Measurements from ENCODE around the gene FOXI1.
"Not testable (repeated sequence)": the region's sequence is repeated elsewhere in the genome, so short reads cannot be mapped to it uniquely, and the experiment has no call there.

FOXI1 gene

DNA sequence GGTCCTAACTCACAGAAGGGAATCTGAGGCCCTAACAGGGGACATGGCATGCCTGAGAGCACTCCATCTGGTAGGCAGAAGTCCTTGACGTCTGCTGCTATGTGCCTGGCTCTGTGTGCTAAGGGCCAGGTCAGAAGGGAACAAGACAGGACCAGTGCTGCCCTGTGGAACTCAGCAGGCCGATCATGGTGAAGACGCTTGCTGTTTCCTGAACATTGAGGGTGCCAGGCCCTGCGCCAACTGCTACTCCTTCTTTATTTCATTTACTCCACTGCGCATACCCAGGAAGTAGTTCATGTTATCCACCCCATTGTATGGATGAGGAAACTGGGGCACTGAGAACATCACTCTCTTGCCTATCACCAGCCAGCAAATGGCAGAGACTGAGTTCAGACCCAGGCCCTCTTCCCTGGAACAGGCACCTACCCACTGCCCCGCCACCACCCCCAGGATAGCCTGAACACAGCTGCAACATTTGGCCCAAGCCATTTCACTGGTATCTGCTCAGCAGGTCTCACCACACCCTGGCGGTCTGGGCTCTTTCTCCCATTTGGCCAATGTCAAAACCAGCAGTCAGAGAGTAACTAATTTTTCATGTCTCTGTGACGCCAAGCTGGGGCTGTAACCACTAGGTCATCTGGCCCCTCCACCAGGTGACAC is 24.8 kb upstream of the FOXI1 start:
- H3K36me3 ChIP-seq (replicated peaks), result no peaks in the 10 kb centered on the region
- in situ Hi-C loops (cut with HindIII; ENCODE audit: low pct_ligation_motif_present, low sequenced_read_pairs), result no loop called here
- TF ChIP-seq, protein P1, sequence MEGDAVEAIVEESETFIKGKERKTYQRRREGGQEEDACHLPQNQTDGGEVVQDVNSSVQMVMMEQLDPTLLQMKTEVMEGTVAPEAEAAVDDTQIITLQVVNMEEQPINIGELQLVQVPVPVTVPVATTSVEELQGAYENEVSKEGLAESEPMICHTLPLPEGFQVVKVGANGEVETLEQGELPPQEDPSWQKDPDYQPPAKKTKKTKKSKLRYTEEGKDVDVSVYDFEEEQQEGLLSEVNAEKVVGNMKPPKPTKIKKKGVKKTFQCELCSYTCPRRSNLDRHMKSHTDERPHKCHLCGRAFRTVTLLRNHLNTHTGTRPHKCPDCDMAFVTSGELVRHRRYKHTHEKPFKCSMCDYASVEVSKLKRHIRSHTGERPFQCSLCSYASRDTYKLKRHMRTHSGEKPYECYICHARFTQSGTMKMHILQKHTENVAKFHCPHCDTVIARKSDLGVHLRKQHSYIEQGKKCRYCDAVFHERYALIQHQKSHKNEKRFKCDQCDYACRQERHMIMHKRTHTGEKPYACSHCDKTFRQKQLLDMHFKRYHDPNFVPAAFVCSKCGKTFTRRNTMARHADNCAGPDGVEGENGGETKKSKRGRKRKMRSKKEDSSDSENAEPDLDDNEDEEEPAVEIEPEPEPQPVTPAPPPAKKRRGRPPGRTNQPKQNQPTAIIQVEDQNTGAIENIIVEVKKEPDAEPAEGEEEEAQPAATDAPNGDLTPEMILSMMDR (IDR thresholded peaks at IDR 0.05; ENCODE audit: low read depth, low read length, missing control alignments), result no peak
- DNase-seq, result no peak
- H3K4me3 ChIP-seq (ENCODE audit: low read depth, low read length), result no peak overlapping the region
- no peaks in the 10 kb centered on the region for H3K27me3 ChIP-seq (replicated peaks)
- no peak overlapping the region for H3K27ac ChIP-seq

DNA sequence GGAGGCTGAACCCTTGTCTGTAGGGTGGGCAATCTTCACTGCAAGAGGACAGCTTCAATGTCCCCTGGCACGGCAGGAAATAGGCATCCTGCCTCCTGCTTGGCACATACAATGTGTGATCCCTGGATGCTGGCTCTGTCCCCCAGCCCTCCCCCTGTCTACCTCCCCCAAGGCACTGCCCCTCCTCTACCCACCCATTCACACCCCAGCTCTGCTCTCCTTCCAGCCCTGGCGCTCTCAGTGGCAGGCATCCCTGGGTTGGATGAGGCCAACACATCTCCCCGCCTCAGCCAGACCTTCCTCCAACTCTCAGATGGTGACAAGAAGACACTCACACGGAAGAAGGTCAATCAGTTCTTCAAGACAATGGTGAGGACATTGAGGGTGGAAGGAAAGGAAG is 24.1 kb upstream of the FOXI1 start:
- DNase-seq, result no peak
- TF ChIP-seq, protein P1 (IDR thresholded peaks at IDR 0.05; ENCODE audit: low read depth, low read length, missing control alignments), result no peak
- Histone ChIP-seq H3K27ac (no peak overlapping the region), H3K4me3 (ENCODE audit: low read depth, low read length) (no peak overlapping the region), H3K36me3 (replicated peaks) (no peaks in the 10 kb centered on the region), H3K27me3 (replicated peaks) (no peaks in the 10 kb centered on the region)
- in situ Hi-C loops (cut with HindIII; ENCODE audit: low pct_ligation_motif_present, low sequenced_read_pairs), result no loop called here

DNA sequence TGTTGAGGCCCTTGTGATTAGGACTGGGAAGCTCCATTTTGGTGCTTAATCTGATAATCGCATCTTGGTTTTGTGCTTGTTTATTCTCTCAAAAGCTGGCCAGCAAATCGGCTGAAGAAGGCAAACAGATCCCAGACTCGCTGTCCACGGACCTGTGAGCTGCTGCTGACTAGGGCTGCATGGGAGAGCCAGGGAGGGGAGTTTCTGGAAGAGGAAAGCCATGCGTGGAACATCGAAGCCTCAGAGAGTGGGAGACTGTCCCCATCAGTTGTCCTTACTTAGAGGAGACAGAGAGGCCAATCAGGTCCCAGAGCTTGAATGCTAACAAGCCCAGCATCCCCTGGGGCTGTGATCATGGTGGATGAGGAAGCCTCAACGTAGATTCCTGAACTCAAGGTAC is 23.0 kb upstream of the FOXI1 start:
- no peak for DNase-seq
- no peak overlapping the region for H3K4me3 ChIP-seq (ENCODE audit: low read depth, low read length)
- no peak overlapping the region for H3K27ac ChIP-seq
- TF ChIP-seq, protein P1 (IDR thresholded peaks at IDR 0.05; ENCODE audit: low read depth, low read length, missing control alignments), result no peak
- H3K36me3 ChIP-seq (replicated peaks), result no peaks in the 10 kb centered on the region
- H3K27me3 ChIP-seq (replicated peaks), result no peaks in the 10 kb centered on the region
- in situ Hi-C loops (cut with HindIII; ENCODE audit: low pct_ligation_motif_present, low sequenced_read_pairs), result no loop called here

DNA sequence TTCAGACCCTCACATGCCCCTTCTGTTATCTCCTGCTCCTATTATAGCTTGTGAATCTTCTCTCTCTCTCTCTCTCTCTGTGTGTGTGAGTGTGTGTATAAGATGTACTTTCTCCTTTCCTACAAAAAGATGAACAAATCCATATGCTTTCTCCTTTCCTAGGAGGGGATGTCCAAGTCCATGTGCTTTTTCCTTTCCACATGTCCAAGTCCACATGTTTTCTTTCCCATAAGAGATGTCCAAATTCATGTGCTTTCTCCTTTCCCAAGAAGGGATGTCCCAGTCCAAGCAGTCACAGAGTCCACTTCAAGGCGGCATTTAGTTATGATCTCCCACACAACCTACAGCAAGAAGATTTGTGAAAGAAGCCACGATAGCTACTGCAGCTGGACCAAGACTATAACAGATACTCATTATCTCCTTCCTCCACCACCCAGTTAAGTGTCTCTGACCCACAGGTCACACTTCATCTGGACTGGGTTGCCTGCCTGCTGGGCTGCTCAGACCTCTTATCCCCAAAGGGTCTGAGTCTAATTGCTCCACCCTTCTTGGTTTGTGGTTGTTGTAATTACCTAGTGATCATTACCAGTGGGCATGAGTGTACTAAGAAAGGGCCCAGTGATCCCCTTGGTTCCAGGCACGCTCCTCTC is 18.4 kb upstream of the FOXI1 start:
- Histone ChIP-seq H3K4me3 (ENCODE audit: low read depth, low read length) (no peak overlapping the region), H3K27ac (no peak overlapping the region), H3K27me3 (replicated peaks) (no peaks in the 10 kb centered on the region), H3K36me3 (replicated peaks) (no peaks in the 10 kb centered on the region)
- in situ Hi-C loops (cut with HindIII; ENCODE audit: low pct_ligation_motif_present, low sequenced_read_pairs), result no loop called here
- no peak for DNase-seq
- TF ChIP-seq, protein P1 (IDR thresholded peaks at IDR 0.05; ENCODE audit: low read depth, low read length, missing control alignments), result no peak

DNA sequence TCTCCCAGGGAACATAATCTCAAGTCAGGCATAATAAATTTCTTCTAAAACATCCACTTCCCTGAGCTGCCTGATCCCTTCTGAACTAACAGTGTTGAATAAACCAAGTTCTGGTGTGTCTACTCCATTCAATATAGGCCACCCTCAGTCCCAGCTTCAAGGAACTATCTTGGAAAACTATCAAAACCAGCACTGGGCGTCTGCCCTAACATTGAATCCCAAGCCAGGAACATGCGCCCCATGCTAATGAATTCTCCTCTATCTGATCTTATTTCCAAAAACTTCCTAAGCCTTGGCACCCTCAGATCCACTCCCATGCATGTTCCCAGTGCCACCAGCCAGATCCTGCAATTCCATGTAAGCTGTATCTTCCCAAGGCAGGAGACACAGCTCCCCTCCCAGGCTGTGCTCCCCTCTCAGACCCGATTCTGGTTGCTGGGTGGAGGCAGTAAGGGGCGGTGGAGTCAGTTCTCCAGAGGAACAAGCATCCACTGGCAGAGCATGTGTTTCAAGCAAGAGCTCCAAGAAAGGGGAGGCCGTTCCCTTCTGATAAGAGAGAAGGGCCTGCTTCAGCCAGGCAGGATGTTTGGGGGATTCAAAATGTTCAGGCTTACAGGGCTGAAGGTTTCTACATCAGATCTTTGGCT is 13.1 kb upstream of the FOXI1 start:
- DNase-seq, result no peak
- Histone ChIP-seq H3K4me3 (ENCODE audit: low read depth, low read length) (no peak overlapping the region), H3K27ac (no peak overlapping the region), H3K27me3 (replicated peaks) (no peaks in the 10 kb centered on the region), H3K36me3 (replicated peaks) (no peaks in the 10 kb centered on the region)
- TF ChIP-seq, protein P1 (IDR thresholded peaks at IDR 0.05; ENCODE audit: low read depth, low read length, missing control alignments), result no peak
- in situ Hi-C loops (cut with HindIII; ENCODE audit: low pct_ligation_motif_present, low sequenced_read_pairs), result no loop called here

DNA sequence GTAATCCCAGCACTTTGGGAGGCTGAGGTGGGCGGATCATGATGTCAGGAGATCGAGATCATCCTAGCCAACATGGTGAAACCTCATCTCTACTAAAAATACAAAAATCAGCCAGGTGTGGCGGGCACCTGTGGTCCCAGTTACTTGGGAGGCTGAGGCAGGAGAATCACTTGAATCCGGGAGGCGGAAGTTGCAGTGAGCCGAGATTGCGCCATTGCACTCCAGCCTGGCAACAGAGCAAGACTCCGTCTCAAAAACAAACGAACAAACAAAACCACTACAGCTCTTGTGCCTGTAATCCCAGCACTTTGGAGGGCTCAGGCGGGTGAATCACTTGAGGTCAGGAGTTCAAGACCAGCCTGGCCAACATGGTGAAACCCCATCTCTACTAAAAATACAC is 11.4 kb upstream of the FOXI1 start:
- H3K4me3 ChIP-seq (ENCODE audit: low read depth, low read length); DNase-seq; H3K36me3 ChIP-seq (replicated peaks); H3K27me3 ChIP-seq (replicated peaks); in situ Hi-C loops (cut with HindIII; ENCODE audit: low pct_ligation_motif_present, low sequenced_read_pairs); H3K27ac ChIP-seq: not testable (repeated sequence)
